GM12878 (cell line): ENCODE results near the gene FOXB2. TPM values are rescaled to one million over a fixed set of nuclear protein-coding genes. Genes with fewer than 3 reads are reported as not detected.

Experiments
- ATAC-seq: fragments of 200-7000 bp; cut with Tn5 transposase; 3 replicates; pipeline ENCODE4 v1.9.1; 2020; ENCODE audit warnings: mild to moderate bottlenecking, moderate library complexity
- BruUV-seq: library from RNA; stranded (reverse); fragments of 400-500 nt; replicated peaks from 2 replicates; lab custom pipeline; 2021; lab: Mats Ljungman, UMichigan
- CTCF ChIA-PET: fragments of 300-600 bp; sonication (Branson Sonifier 250); formaldehyde crosslinking; extraction: SDS; loops from one replicate; lab custom pipeline; 2021; ENCODE audit warnings: inconsistent platforms; lab: Yijun Ruan, JAX
- POLR2A ChIA-PET: fragments of 350-600 bp; formaldehyde crosslinking; extraction: SDS; loops from one replicate; lab custom pipeline; 2021; ENCODE audit warnings: inconsistent platforms; lab: Charles Lee
- RAD21 ChIA-PET: fragments of 300-600 bp; sonication (Branson Sonifier 250); formaldehyde crosslinking; loops from one replicate; lab custom pipeline; 2023; ENCODE audit warnings: antibody characterized with exemption; ENCODE audit not compliant: unreplicated experiment; lab: Charles Lee
- SMC1A ChIA-PET: fragments of 300-600 bp; sonication (Branson Sonifier 250); formaldehyde crosslinking; loops from one replicate; lab custom pipeline; 2023; ENCODE audit not compliant: unreplicated experiment, uncharacterized antibody; lab: Charles Lee
- DNase-seq: peaks from one replicate; pipeline ENCODE4 v3.0.0-alpha.2; 2011; ENCODE audit warnings: low read depth, low spot score
- FAIRE-seq: peaks from 3 replicates; lab custom pipeline; 2011; peaks lifted over from hg19 to GRCh38; lab: Jason Lieb, UNC
- H2AFZ ChIP-seq: 2 replicates; pipeline ENCODE4 v1.6.0; 2011; ENCODE audit warnings: low read depth, low read length, control low read depth; ENCODE audit not compliant: control insufficient read depth
- H3K27ac ChIP-seq: 2 replicates; pipeline ENCODE4 v1.5.1; 2011; ENCODE audit warnings: control low read depth; ENCODE audit not compliant: control insufficient read depth, insufficient read depth
- H3K27me3 ChIP-seq, 2 experiments: replicated peaks in 1 of 2; 2 replicates each; pipeline versions ENCODE4 v1.6.0 to v1.6.1; 2011; ENCODE audit warnings: low read length in 1 of 2; ENCODE audit not compliant: control insufficient read depth in 2 of 2, insufficient read depth in 2 of 2
- H3K36me3 ChIP-seq, 2 experiments: 2 replicates each; pipeline ENCODE4 v1.5.1; 2011; ENCODE audit warnings: low read length in 1 of 2; ENCODE audit not compliant: control insufficient read depth in 2 of 2, insufficient read depth in 2 of 2
- H3K4me1 ChIP-seq: 2 replicates; pipeline ENCODE4 v1.6.1; 2011; ENCODE audit warnings: mild to moderate bottlenecking, low read length, moderate library complexity, mixed read lengths; ENCODE audit not compliant: control insufficient read depth, insufficient read depth
- H3K4me2 ChIP-seq: 2 replicates; pipeline ENCODE4 v1.6.0; 2011; ENCODE audit warnings: control low read depth; ENCODE audit not compliant: control insufficient read depth, insufficient read depth
- H3K4me3 ChIP-seq: fragments of 200-600 bp; sonication (generic); 2 replicates; pipeline ENCODE4 v1.5.1; 2016
- H3K79me2 ChIP-seq: 2 replicates; pipeline ENCODE4 v1.6.0; 2011; ENCODE audit warnings: low read length; ENCODE audit not compliant: control insufficient read depth, insufficient read depth
- H3K9ac ChIP-seq: 2 replicates; pipeline ENCODE4 v1.8.0; 2011; ENCODE audit warnings: low read length, control low read depth, mixed read lengths; ENCODE audit not compliant: control insufficient read depth, insufficient read depth
- H3K9me3 ChIP-seq: replicated peaks from 3 replicates; pipeline ENCODE4 v1.5.1; 2011; ENCODE audit warnings: mild to moderate bottlenecking, low read length; ENCODE audit not compliant: control insufficient read depth, insufficient read depth
- H4K20me1 ChIP-seq: 2 replicates; pipeline ENCODE4 v1.6.0; 2011; ENCODE audit not compliant: control insufficient read depth, insufficient read depth
- CBFB ChIP-seq: IDR thresholded peaks from 2 replicates; pipeline ENCODE4 v1.6.1; 2016; ENCODE audit warnings: antibody characterized with exemption, low read depth
- GATAD2B ChIP-seq: fragments of 450-650 bp; conservative IDR thresholded peaks from 2 replicates; pipeline ENCODE4 v1.6.1; 2017; ENCODE audit warnings: low read depth, mild to moderate bottlenecking, moderate library complexity
- JUND ChIP-seq: IDR thresholded peaks from 2 replicates; pipeline ENCODE4 v1.6.1; 2012; ENCODE audit warnings: low read depth, mild to moderate bottlenecking, low read length, improper control_type of control experiment, moderate library complexity
- LARP7 ChIP-seq: fragments of 450-650 bp; IDR thresholded peaks from 2 replicates; pipeline ENCODE4 v1.6.1; 2017; ENCODE audit warnings: mild to moderate bottlenecking
- NBN ChIP-seq: fragments of 450-650 bp; IDR thresholded peaks from 2 replicates; pipeline ENCODE4 v1.6.1; 2016
- NKRF ChIP-seq: fragments of 450-650 bp; conservative IDR thresholded peaks from 2 replicates; pipeline ENCODE4 v1.6.1; 2017; ENCODE audit warnings: mild to moderate bottlenecking, moderate library complexity
- PKNOX1 ChIP-seq: fragments of 450-650 bp; IDR thresholded peaks from 2 replicates; pipeline ENCODE4 v1.6.1; 2016; ENCODE audit warnings: mild to moderate bottlenecking
- SMC3 ChIP-seq: IDR thresholded peaks from 2 replicates; pipeline ENCODE4 v1.6.1; 2011; ENCODE audit warnings: low read length, improper control_type of control experiment, borderline replicate concordance
- TCF7 ChIP-seq: IDR thresholded peaks from 2 replicates; pipeline ENCODE4 v1.6.1; 2014; ENCODE audit warnings: antibody characterized with exemption, borderline replicate concordance
- WGBS: methylation state at CpG from one replicate; pipeline ENCODE4 v1.1.6; 2016; ENCODE audit warnings: low lambda C conversion rate; ENCODE audit not compliant: insufficient replicate concordance, insufficient coverage; ENCODE audit errors: missing lambda C conversion rate; 5-methylcytosine and 5-hydroxymethylcytosine counted together
- in situ Hi-C: fragments of 300-500 bp; cut with MboI; formaldehyde crosslinking; loops from 9 replicates; pipeline ENCODE4 v1.14.3; 2018; ENCODE audit warnings: mixed read lengths
- intact Hi-C: fragments of 100-400 bp; cut with micrococcal nuclease; formaldehyde crosslinking; loops from one replicate; pipeline ENCODE4 v1.14.2; 2022; ENCODE audit not compliant: unreplicated experiment
- polyA plus RNA-seq, 11 experiments: library from polyadenylated mRNA; depleted of rRNA in 4 of 11; unstranded in 6 of 11; stranded (reverse) in 5 of 11; fragments of >200 nt; fragmentation: Nextera tagmentation in 4 of 11; fragmentation: Illumina TruSeq in 1 of 11; extraction: Ambion mirVana in 4 of 11; extraction: Trizol in 1 of 11; gene quantifications; 1 replicate in 1 of 11; 2 replicates in 10 of 11; pipeline versions ENCODE4 v1.2.1 to v1.2.3, GENCODE V29; 2011 to 2016; ENCODE audit warnings: inconsistent platforms in 2 of 11, missing spikeins in 2 of 11, low read depth in 1 of 11
- total RNA-seq, 4 experiments: library from RNA; depleted of rRNA in 3 of 4; stranded (reverse); fragments of >200 nt in 3 of 4; fragmentation: Illumina TruSeq in 1 of 4; extraction: Trizol in 1 of 4; gene quantifications; 2 replicates each; pipeline versions ENCODE4 v1.2.1 to v1.2.3, GENCODE V29; 2013 to 2021

The FOXB2 gene
- total and polyA plus RNA-seq, 10 of the 15 experiments (the other 5 are each of a cell fraction or from before 2014, with no cell fraction given), result not detected

GRCh38 chr9:77023726-77024125 lies 4.3 kb downstream of the FOXB2 start:
- Histone ChIP-seq H3K4me1 (no peaks in the 10 kb centered on the region), H3K36me3 (no peaks in the 10 kb centered on the region), H3K4me3 (no peak overlapping the region), H4K20me1 (no peaks in the 10 kb centered on the region; the same call in 1 of the 2 replicates), H3K4me2 (no peak overlapping the region), H3K9ac (no peak overlapping the region), H3K79me2 (no peaks in the 10 kb centered on the region), H3K27ac (no peak overlapping the region), H3K27me3 (peaks cover 7 to 17% of the 10 kb centered on the region in 2 experiments), H2AFZ (no peak overlapping the region), H3K9me3 (no peaks in the 10 kb centered on the region; the same call in 2 of the 3 replicates)
- no peak for FAIRE-seq
- no peak for DNase-seq
- WGBS, result 8% methylated on average over 10 of the region's 10 CpGs
- TF ChIP-seq NKRF (no peak), GATAD2B (no peak), TCF7 (no peak), PKNOX1 (no peak), SMC3 (no peak), LARP7 (no peak), JUND (no peak), NBN (no peak), CBFB (no peak)
- no peak for ATAC-seq
- CTCF ChIA-PET, result no interaction called here
- in situ Hi-C loops, result no loop called here
- RAD21 ChIA-PET, result no interaction called here
- no TSS peak for BruUV-seq
- POLR2A ChIA-PET, result no interaction called here
- intact Hi-C loops, result loop anchor here (10.0 kb wide), 1 partner anchor 131 kb away; no protein-coding TSS in a partner anchor
- SMC1A ChIA-PET, result no interaction called here
